T-helper 9 cell (primary cell): ENCODE results near the gene ITIH5.

Experiments
- DNase-seq: peaks from one replicate; pipeline ENCODE4 v3.0.0-alpha.2; 2020

ITIH5 gene

GRCh38 chr10:7626283-7626682 is 40.5 kb downstream of the ITIH5 start:
- DNase-seq = no peak

- no peak for DNase-seq
These were observed 40.9 kb downstream of the ITIH5 start for GRCh38 chr10:7625836-7626235.

GRCh38 chr10:7625009-7625408 is 41.8 kb downstream of the ITIH5 start:
- DNase-seq = no peak

- DNase-seq = no peak
These were observed 43.8 kb downstream of the ITIH5 start for GRCh38 chr10:7622969-7623368.

GRCh38 chr10:7618461-7618860 is 48.3 kb downstream of the ITIH5 start:
- no peak for DNase-seq

GRCh38 chr10:7611909-7612308 is 54.9 kb downstream of the ITIH5 start:
- no peak for DNase-seq

- no peak for DNase-seq
These were observed 55.9 kb downstream of the ITIH5 start for GRCh38 chr10:7610651-7611389.

- DNase-seq = no peak
These were observed 56.7 kb downstream of the ITIH5 start for GRCh38 chr10:7610026-7610425.

GRCh38 chr10:7609556-7609955 is 57.2 kb downstream of the ITIH5 start:
- no peak for DNase-seq

- DNase-seq = no peak
These were observed 58.8 kb downstream of the ITIH5 start for GRCh38 chr10:7608001-7608400.

- no peak for DNase-seq
These were observed 59.8 kb downstream of the ITIH5 start for GRCh38 chr10:7606951-7607404.

- DNase-seq = no peak
These were observed 61.0 kb downstream of the ITIH5 start for GRCh38 chr10:7605565-7606295.

- DNase-seq = no peak
These were observed 65.6 kb downstream of the ITIH5 start for GRCh38 chr10:7601023-7601656.

- DNase-seq = no peak
These were observed 68.0 kb downstream of the ITIH5 start for GRCh38 chr10:7598771-7599170.

GRCh38 chr10:7596356-7596755 is 70.4 kb downstream of the ITIH5 start:
- DNase-seq = no peak

- no peak for DNase-seq
These were observed 72.9 kb downstream of the ITIH5 start for GRCh38 chr10:7593905-7594304.

- DNase-seq = no peak
These were observed 73.7 kb downstream of the ITIH5 start for GRCh38 chr10:7593063-7593462.

- no peak for DNase-seq
These were observed 74.1 kb downstream of the ITIH5 start for GRCh38 chr10:7592627-7593026.

GRCh38 chr10:7590271-7590670 is 76.5 kb downstream of the ITIH5 start:
- DNase-seq = no peak

- DNase-seq = no peak
These were observed 77.0 kb downstream of the ITIH5 start for GRCh38 chr10:7589748-7590147.

GRCh38 chr10:7587865-7588188 is 78.9 kb downstream of the ITIH5 start:
- no peak for DNase-seq

GRCh38 chr10:7587168-7587864 is 79.5 kb downstream of the ITIH5 start:
- no peak for DNase-seq

GRCh38 chr10:7585228-7585627 is 81.5 kb downstream of the ITIH5 start:
- no peak for DNase-seq
